Peyer's patch (tissue), 4 donors: ENCODE results near the gene AIMP1.

ENCODE experiments used
- CTCF ChIP-seq, 6 experiments: fragments of 450-650 bp in 4 of 6; fragments of 200-600 bp in 2 of 6; sonication (generic) in 1 of 6; IDR thresholded peaks; one replicate each; pipeline ENCODE4 v1.5.1; 2017 to 2019; ENCODE audit warnings: antibody characterized with exemption in 6 of 6, mild to moderate bottlenecking in 3 of 6, moderate library complexity in 1 of 6
- POLR2A ChIP-seq, 2 donors: fragments of 450-650 bp; IDR thresholded peaks; one replicate each; pipeline ENCODE4 v1.5.1; 2017; ENCODE audit warnings: antibody characterized with exemption in 2 of 2, mild to moderate bottlenecking in 2 of 2, moderate library complexity in 2 of 2

GRCh38 chr4:106371161-106371560 is 54.8 kb downstream of the AIMP1 start:
- no peak for TF ChIP-seq POLR2A (IDR thresholded peaks at IDR 0.05)
- TF ChIP-seq CTCF (IDR thresholded peaks at IDR 0.05), result no peak
